GM23338 (cell line): ENCODE results near the gene CMC4.

ENCODE experiments used
- CTCF ChIP-seq, 2 experiments: fragments of 200-600 bp in 1 of 2; sonication (generic) in 1 of 2; conservative IDR thresholded peaks; 2 replicates each; pipeline versions ENCODE4 v1.5.1 to v1.6.1; 2016 to 2017; ENCODE audit warnings: antibody characterized with exemption in 2 of 2, low read depth in 2 of 2, mild to moderate bottlenecking in 2 of 2, moderate library complexity in 1 of 2
- REST ChIP-seq: IDR thresholded peaks from one replicate; pipeline ENCODE4 v1.6.1; 2018; ENCODE audit warnings: antibody characterized with exemption; ENCODE audit not compliant: unreplicated experiment

- TF ChIP-seq CTCF (conservative IDR thresholded peaks at IDR 0.05; ENCODE audit: low read depth in 2 of 2): no peak
- TF ChIP-seq REST: no peak
Measured at GRCh38 chrX:155069414-155069813, 1.5 kb downstream of the CMC4 start.
